ENCODE measurements around the gene MTMR2.

DNA sequence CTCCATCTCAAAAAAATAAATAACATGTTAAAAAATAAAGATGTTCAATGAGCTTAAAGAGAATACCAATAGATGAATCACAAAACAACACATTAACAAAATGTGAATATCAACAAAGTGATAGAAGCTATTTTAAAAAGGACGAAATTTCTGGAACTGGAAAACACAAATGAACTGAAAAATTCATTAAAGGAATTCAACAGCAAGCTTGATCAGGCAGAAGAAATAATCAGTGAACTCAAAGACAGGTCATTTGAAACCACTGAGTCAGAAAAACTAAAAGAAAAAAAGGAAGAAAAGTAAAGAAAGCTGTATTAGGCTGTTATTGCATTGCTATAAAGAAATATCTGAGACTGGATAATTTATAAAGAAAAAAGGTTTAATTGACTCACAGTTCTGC lies 7.0 kb upstream of the MTMR2 start:
- TF ChIP-seq, protein P1, sequence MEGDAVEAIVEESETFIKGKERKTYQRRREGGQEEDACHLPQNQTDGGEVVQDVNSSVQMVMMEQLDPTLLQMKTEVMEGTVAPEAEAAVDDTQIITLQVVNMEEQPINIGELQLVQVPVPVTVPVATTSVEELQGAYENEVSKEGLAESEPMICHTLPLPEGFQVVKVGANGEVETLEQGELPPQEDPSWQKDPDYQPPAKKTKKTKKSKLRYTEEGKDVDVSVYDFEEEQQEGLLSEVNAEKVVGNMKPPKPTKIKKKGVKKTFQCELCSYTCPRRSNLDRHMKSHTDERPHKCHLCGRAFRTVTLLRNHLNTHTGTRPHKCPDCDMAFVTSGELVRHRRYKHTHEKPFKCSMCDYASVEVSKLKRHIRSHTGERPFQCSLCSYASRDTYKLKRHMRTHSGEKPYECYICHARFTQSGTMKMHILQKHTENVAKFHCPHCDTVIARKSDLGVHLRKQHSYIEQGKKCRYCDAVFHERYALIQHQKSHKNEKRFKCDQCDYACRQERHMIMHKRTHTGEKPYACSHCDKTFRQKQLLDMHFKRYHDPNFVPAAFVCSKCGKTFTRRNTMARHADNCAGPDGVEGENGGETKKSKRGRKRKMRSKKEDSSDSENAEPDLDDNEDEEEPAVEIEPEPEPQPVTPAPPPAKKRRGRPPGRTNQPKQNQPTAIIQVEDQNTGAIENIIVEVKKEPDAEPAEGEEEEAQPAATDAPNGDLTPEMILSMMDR (IDR thresholded peaks at IDR 0.05): no peak
- TF ChIP-seq EZH2 (IDR thresholded peaks at IDR 0.05) (no peak), EZH2phosphoT487 (IDR thresholded peaks at IDR 0.05) (no peak)

Measured in neural progenitor cell (in vitro differentiated cells).